HepG2 (cell line): ENCODE data around the gene GPR39. TPM values are rescaled to one million over a fixed set of nuclear protein-coding genes. Genes with fewer than 3 reads are reported as not detected.

Experiments
- ATAC-seq: fragments of 200-7000 bp; cut with Tn5 transposase; 3 replicates; pipeline ENCODE4 v1.9.1; 2020; ENCODE audit warnings: mild to moderate bottlenecking, moderate library complexity
- BruUV-seq: library from RNA; stranded (reverse); fragments of 400-500 nt; replicated peaks from 2 replicates; lab custom pipeline; 2021; lab: Mats Ljungman, UMichigan
- CTCF ChIA-PET: fragments of 300-600 bp; formaldehyde crosslinking; extraction: SDS; loops from one replicate; lab custom pipeline; 2021; ENCODE audit warnings: low total read pairs, inconsistent platforms, low intra/inter-chr PET ratio; lab: Yijun Ruan, JAX
- POLR2A ChIA-PET: fragments of 350-600 bp; sonication (Branson Sonifier 250); formaldehyde crosslinking; loops from one replicate; lab custom pipeline; 2020; ENCODE audit warnings: antibody characterized with exemption, inconsistent platforms; lab: Yijun Ruan, JAX
- DNase-seq: peaks from one replicate; pipeline ENCODE4 v3.0.0-alpha.2; 2015; ENCODE audit warnings: low spot score
- FAIRE-seq: peaks from 3 replicates; lab custom pipeline; 2011; peaks lifted over from hg19 to GRCh38; lab: Jason Lieb, UNC
- H2AFZ ChIP-seq: one replicate; pipeline ENCODE4 v1.6.1; 2011; ENCODE audit warnings: low read length, inconsistent platforms
- H3K27ac ChIP-seq: fragments of 300-600 bp; 3 replicates; pipeline ENCODE4 v1.8.0; 2011; ENCODE audit warnings: mixed run types, mild to moderate bottlenecking, mixed read lengths, low read length, inconsistent platforms; ENCODE audit not compliant: insufficient read depth; ENCODE audit errors: extremely low read length
- H3K27me3 ChIP-seq, 2 experiments: fragments of 200-600 bp in 1 of 2; 2 replicates in 1 of 2; 3 replicates in 1 of 2; pipeline versions ENCODE4 v1.6.0 to v1.8.0; 2011; ENCODE audit warnings: low read length in 2 of 2, mild to moderate bottlenecking in 2 of 2, moderate library complexity in 2 of 2, inconsistent platforms in 1 of 2; ENCODE audit not compliant: insufficient read depth in 2 of 2, control insufficient read depth in 1 of 2
- H3K36me3 ChIP-seq, 2 experiments: fragments of 200-600 bp in 1 of 2; replicated peaks in 1 of 2; 2 replicates in 1 of 2; 3 replicates in 1 of 2; pipeline versions ENCODE4 v1.5.1 to v1.8.0; 2011; ENCODE audit warnings: low read length in 2 of 2, inconsistent platforms in 1 of 2; ENCODE audit not compliant: insufficient read depth in 2 of 2, control insufficient read depth in 1 of 2
- H3K4me1 ChIP-seq: 2 replicates; pipeline ENCODE4 v1.5.1; 2012; ENCODE audit warnings: low read length, inconsistent platforms; ENCODE audit not compliant: insufficient read depth
- H3K4me2 ChIP-seq: 2 replicates; pipeline ENCODE4 v1.6.0; 2011; ENCODE audit warnings: low read depth, low read length, inconsistent platforms
- H3K4me3 ChIP-seq, 3 experiments: fragments of 200-600 bp in 1 of 3; sonication (generic), shearing (Covaris generic) in 1 of 3; replicated peaks in 1 of 3; 2 replicates each; pipeline ENCODE4 v1.5.1; 2011 to 2016; ENCODE audit warnings: low read length in 3 of 3, inconsistent platforms in 2 of 3, low read depth in 2 of 3, mild to moderate bottlenecking in 2 of 3, control low read depth in 1 of 3, mixed read lengths in 1 of 3; ENCODE audit not compliant: insufficient read depth in 1 of 3
- H3K79me2 ChIP-seq: one replicate; pipeline ENCODE4 v1.6.1; 2011; ENCODE audit warnings: low read length, inconsistent platforms; ENCODE audit not compliant: insufficient read depth
- H3K9ac ChIP-seq: 2 replicates; pipeline ENCODE4 v1.6.0; 2011; ENCODE audit warnings: mild to moderate bottlenecking, low read depth, low read length, inconsistent platforms; ENCODE audit not compliant: insufficient read depth
- H3K9me3 ChIP-seq: 2 replicates; pipeline ENCODE4 v1.5.1; 2012; ENCODE audit warnings: mild to moderate bottlenecking, low read length
- H4K20me1 ChIP-seq: 2 replicates; pipeline ENCODE4 v1.6.0; 2011; ENCODE audit warnings: inconsistent platforms, mild to moderate bottlenecking, low read length, moderate library complexity; ENCODE audit not compliant: insufficient read depth
- DNMT1 ChIP-seq: sonication (generic); formaldehyde crosslinking; IDR thresholded peaks from 2 replicates; pipeline ENCODE4 v1.5.1; 2020; ENCODE audit warnings: mild to moderate bottlenecking, missing genetic modification reagents
- E2F1 ChIP-seq: sonication (generic); formaldehyde crosslinking; IDR thresholded peaks from 2 replicates; pipeline ENCODE4 v1.5.0; 2020; ENCODE audit warnings: missing genetic modification reagents
- GTF3A ChIP-seq: sonication (generic); formaldehyde crosslinking; conservative IDR thresholded peaks from 2 replicates; pipeline ENCODE4 v1.4.0; 2020; ENCODE audit warnings: mild to moderate bottlenecking, missing genetic modification reagents
- KIAA2018 ChIP-seq: sonication (generic); formaldehyde crosslinking; IDR thresholded peaks from 2 replicates; pipeline ENCODE4 v1.5.0; 2020; ENCODE audit warnings: mild to moderate bottlenecking, missing genetic modification reagents, borderline replicate concordance
- MYC ChIP-seq: sonication (generic); formaldehyde crosslinking; IDR thresholded peaks from 2 replicates; pipeline ENCODE4 v1.9.0; 2021; ENCODE audit warnings: missing genetic modification reagents, borderline replicate concordance
- NR0B2 ChIP-seq: sonication (generic); formaldehyde crosslinking; IDR thresholded peaks from 2 replicates; pipeline ENCODE4 v1.4.0; 2020; ENCODE audit warnings: mild to moderate bottlenecking, missing genetic modification reagents
- SP5 ChIP-seq: IDR thresholded peaks from 2 replicates; pipeline ENCODE4 v1.6.1; 2016; ENCODE audit warnings: low read depth, borderline replicate concordance
- ZFP90 ChIP-seq: sonication (generic); formaldehyde crosslinking; IDR thresholded peaks from 2 replicates; pipeline ENCODE4 v1.8.0; 2022; ENCODE audit warnings: missing genetic modification reagents, mild to moderate bottlenecking, inconsistent platforms, borderline replicate concordance
- ZKSCAN1 ChIP-seq: fragments of 150-350 bp; IDR thresholded peaks from 2 replicates; pipeline ENCODE4 v1.6.1; 2014; ENCODE audit warnings: low read length
- ZNF138 ChIP-seq: sonication (generic); formaldehyde crosslinking; IDR thresholded peaks from 2 replicates; pipeline ENCODE4 v1.5.0; 2020; ENCODE audit warnings: mild to moderate bottlenecking, low read depth, missing genetic modification reagents
- ZNF501 ChIP-seq: sonication (generic); formaldehyde crosslinking; IDR thresholded peaks from 2 replicates; pipeline ENCODE4 v1.5.1; 2020; ENCODE audit warnings: mild to moderate bottlenecking, moderate library complexity, missing genetic modification reagents
- ZNF564 ChIP-seq: sonication (generic); formaldehyde crosslinking; IDR thresholded peaks from 2 replicates; pipeline ENCODE4 v1.8.1; 2023; ENCODE audit warnings: mild to moderate bottlenecking, missing genetic modification reagents
- ZNF780A ChIP-seq: sonication (generic); formaldehyde crosslinking; IDR thresholded peaks from 2 replicates; pipeline ENCODE4 v1.8.0; 2022; ENCODE audit warnings: mild to moderate bottlenecking, missing genetic modification reagents, moderate library complexity
- WGBS: methylation state at CpG from one replicate; pipeline ENCODE4 v1.1.6; 2017; ENCODE audit warnings: low lambda C conversion rate; 5-methylcytosine and 5-hydroxymethylcytosine counted together
- in situ Hi-C: cut with HindIII; loops from 2 replicates; pipeline ENCODE4 v1.10.0; 2017; ENCODE audit warnings: low pct_unique_long_range_greater_than_20kb; ENCODE audit not compliant: extremely low pct_ligation_motif_present
- intact Hi-C: fragments of 100-400 bp; cut with micrococcal nuclease; formaldehyde crosslinking; loops from one replicate; pipeline ENCODE4 v1.10.0; 2022; ENCODE audit not compliant: unreplicated experiment
- polyA plus RNA-seq, 8 experiments: library from polyadenylated mRNA; depleted of rRNA in 3 of 8; stranded (reverse) in 7 of 8; unstranded in 1 of 8; fragments of >200 nt; fragmentation: Illumina TruSeq in 4 of 8; extraction: Trizol in 4 of 8; gene quantifications; 2 replicates each; pipeline versions ENCODE4 v1.2.1 to v1.2.3, GENCODE V29; 2011 to 2016; ENCODE audit warnings: low read depth in 4 of 8, missing spikeins in 1 of 8, mixed read lengths in 1 of 8; ENCODE audit not compliant: insufficient read depth in 1 of 8
- total RNA-seq, 5 experiments: library from RNA; depleted of rRNA; stranded (reverse); fragments of >200 nt; fragmentation: Illumina TruSeq; extraction: Trizol; gene quantifications; 2 replicates each; pipeline ENCODE4 v1.2.3, GENCODE V29; 2016; ENCODE audit warnings: low read depth in 1 of 5
- TF ChIP-seq, protein P1 (sequence below): sonication (generic); formaldehyde crosslinking; conservative IDR thresholded peaks from 2 replicates; pipeline ENCODE4 v1.4.0; 2020; ENCODE audit warnings: missing genetic modification reagents

Gene GPR39
- total and polyA plus RNA-seq, 2 of the 13 experiments (the other 11 are each of a cell fraction or from before 2014, with no cell fraction given): 0.16 to 0.62 TPM

DNA sequence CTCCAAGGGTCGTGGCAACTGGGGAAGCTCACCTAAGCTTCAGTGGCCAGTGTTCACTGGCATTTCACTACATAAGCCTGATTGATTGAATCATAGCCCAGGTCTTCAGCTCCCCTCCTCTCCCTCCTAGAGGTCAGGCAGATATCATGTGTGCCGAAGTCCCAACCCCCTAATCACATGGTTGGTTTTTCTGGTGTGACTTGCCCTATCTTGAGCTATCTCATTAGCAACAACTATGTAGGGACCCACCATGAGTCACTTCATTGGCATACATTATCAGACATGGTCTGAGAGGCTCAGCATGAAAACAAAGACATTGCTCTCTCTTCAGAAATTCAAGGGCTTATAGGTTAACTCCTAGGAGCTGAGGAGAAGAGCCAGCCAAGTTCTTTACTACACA is 176.6 kb downstream of the GPR39 start (continued):
- TF ChIP-seq NR0B2 (no peak), GTF3A (CRISPR knock-in tag) (no peak), E2F1 (no peak), ZNF501 (no peak), DNMT1 (no peak), SP5 (CRISPR knock-in tag) (no peak)
- TF ChIP-seq, protein P1, sequence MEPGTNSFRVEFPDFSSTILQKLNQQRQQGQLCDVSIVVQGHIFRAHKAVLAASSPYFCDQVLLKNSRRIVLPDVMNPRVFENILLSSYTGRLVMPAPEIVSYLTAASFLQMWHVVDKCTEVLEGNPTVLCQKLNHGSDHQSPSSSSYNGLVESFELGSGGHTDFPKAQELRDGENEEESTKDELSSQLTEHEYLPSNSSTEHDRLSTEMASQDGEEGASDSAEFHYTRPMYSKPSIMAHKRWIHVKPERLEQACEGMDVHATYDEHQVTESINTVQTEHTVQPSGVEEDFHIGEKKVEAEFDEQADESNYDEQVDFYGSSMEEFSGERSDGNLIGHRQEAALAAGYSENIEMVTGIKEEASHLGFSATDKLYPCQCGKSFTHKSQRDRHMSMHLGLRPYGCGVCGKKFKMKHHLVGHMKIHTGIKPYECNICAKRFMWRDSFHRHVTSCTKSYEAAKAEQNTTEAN (CRISPR knock-in tag): no peak

DNA sequence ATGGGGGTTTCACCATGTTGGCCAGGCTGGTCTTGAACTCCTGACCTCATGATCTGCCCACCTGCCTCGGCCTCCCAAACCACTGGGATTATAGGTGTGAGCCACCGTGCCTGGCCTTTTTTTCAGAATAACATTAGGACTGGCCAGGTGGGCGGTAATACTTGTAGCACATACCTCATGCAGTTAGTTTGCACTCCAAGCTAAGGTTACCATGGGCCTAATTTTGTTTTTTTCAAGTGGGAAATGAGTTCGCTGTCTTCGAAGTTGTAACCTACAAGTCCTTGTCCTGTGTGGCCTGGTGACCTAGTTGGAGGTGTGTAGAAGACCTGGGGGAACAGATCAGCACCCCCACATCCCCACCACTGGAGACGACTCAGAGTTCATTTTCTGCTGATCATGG is 178.6 kb downstream of the GPR39 start:
- WGBS: 20% methylated on average over 5 of the region's 6 CpGs
- Histone ChIP-seq H3K27ac (no peak overlapping the region), H3K4me3 (no peak overlapping the region), H2AFZ (no peak overlapping the region), H4K20me1 (no peaks in the 10 kb centered on the region), H3K4me1 (no peaks in the 10 kb centered on the region), H3K36me3 (no peaks in the 10 kb centered on the region), H3K9me3 (peaks cover 24% of the 10 kb centered on the region; the same call in 1 of the 2 replicates), H3K79me2 (no peaks in the 10 kb centered on the region), H3K27me3 (no peaks in the 10 kb centered on the region), H3K9ac (no peak overlapping the region), H3K4me2 (no peak overlapping the region)
- in situ Hi-C loops (no loop called here), intact Hi-C loops (no loop called here)
- BruUV-seq: no TSS peak
- CTCF ChIA-PET: no interaction called here
- POLR2A ChIA-PET: no interaction called here
- DNase-seq: no peak
- no peak for ATAC-seq
- FAIRE-seq: no peak
- TF ChIP-seq ZNF564 (no peak), ZNF138 (CRISPR knock-in tag) (no peak), ZFP90 (CRISPR knock-in tag) (no peak), MYC (CRISPR knock-in tag) (no peak), ZNF780A (CRISPR knock-in tag) (no peak), ZKSCAN1 (no peak), KIAA2018 (CRISPR knock-in tag) (no peak)
